Measurements from ENCODE around the gene CISTR. TPM values are rescaled to one million over a fixed set of nuclear protein-coding genes. Genes with fewer than 3 reads are reported as not detected.

CISTR gene
- total RNA-seq, 1 experiment from 2014 or later, result not detected

DNA sequence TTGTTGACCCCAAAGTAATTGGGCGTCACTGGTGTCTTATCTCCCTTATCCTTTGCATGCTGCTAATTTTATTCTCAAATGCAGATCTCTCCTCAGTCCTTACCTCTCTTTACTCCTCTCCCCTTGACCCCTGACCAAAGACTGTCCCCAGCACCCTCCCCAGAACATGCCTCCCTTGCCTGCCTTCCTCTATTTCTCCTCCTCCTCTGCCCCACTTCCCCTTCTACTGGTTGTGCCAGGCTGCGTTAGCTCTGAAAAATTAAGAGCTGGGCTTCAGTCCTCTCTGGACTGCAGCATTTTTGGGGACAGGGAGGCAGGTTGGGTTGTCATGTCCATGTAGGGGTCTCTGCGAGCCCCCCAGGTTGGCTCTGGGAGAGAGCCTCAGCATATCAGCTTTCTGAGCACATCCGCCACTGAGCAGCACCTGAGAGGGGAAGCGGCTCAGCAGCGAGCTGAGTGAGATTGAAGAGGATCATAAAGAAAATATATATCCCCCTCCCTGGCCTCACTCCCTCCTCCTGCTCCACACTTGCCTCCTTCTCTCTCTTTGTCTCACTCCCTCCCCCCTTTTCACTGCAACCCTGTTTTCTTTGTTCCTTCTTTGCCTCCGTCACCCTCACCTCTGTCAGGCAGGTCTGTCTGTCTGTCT, 6.4 kb upstream of the CISTR start:
- H3K27me3 Mint-ChIP-seq (ENCODE audit: insufficient read depth, unreplicated experiment), result peaks cover 26% of the 10 kb centered on the region

DNA sequence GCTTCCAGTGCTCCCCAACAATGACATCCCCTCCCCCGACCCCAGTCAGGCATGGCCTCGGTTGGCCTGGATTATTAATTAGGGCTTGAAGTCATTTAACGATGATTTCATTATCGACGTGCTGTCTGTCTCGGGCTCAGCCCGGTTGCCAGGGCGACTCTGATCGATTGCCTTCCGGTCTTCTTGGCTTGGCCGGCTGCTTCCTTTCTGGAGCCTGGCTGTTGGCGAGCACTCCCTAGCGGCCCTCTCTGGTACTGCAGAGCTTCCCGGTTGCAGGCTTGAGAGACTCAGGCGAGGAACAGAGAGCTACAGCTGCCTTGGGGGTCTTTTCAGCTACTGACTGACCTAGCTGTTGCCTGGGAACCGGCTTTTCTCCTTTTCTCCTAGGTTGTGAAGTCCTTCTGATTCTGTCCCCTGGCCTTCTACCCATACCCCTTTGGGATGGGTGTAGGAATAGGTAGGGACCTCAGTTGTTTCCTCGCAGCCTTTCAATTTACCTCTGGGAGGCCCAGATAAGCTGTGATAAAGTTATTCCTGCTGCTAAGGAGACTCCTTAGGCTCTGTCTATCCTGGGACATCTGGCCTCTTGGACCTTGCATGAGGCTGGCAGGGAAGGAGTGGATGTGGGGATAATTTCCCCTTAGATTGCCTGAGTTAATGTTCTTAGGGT, 5.5 kb upstream of the CISTR start:
- H3K27ac Mint-ChIP-seq (ENCODE audit: low read depth, unreplicated experiment), result no peak overlapping the region
- no peak overlapping the region for H3K4me3 Mint-ChIP-seq (ENCODE audit: unreplicated experiment)
- BruUV-seq (replicated peaks), result no TSS peak
- no peaks in the 10 kb centered on the region for H3K36me3 Mint-ChIP-seq (ENCODE audit: insufficient read depth, unreplicated experiment)
- intact Hi-C loops (cut with micrococcal nuclease), result no loop called here
- peak; percentile 71 for DNase-seq (ENCODE audit: unreplicated experiment)
- ChIA-PET POLR2A (interaction anchor here (1.3 to 1.7 kb wide), 2 partner anchors 12 to 243 kb away, joined by 3 to 5 read pairs; partner anchors contain the start of gene HOXC9), CTCF (interaction anchor here (0.6 to 6.7 kb wide), 17 partner anchors 8 to 444 kb away, joined by 3 to 96 read pairs (median 4); partner anchors contain the start of genes HOXC10 and HOXC11)
- H3K9me3 Mint-ChIP-seq (ENCODE audit: unreplicated experiment), result no peaks in the 10 kb centered on the region
- H3K4me1 Mint-ChIP-seq (ENCODE audit: insufficient read depth, unreplicated experiment), result peaks cover 7% of the 10 kb centered on the region
- H3K27me3 Mint-ChIP-seq (ENCODE audit: insufficient read depth, unreplicated experiment), result peaks cover 26% of the 10 kb centered on the region
- TF ChIP-seq, protein P1, sequence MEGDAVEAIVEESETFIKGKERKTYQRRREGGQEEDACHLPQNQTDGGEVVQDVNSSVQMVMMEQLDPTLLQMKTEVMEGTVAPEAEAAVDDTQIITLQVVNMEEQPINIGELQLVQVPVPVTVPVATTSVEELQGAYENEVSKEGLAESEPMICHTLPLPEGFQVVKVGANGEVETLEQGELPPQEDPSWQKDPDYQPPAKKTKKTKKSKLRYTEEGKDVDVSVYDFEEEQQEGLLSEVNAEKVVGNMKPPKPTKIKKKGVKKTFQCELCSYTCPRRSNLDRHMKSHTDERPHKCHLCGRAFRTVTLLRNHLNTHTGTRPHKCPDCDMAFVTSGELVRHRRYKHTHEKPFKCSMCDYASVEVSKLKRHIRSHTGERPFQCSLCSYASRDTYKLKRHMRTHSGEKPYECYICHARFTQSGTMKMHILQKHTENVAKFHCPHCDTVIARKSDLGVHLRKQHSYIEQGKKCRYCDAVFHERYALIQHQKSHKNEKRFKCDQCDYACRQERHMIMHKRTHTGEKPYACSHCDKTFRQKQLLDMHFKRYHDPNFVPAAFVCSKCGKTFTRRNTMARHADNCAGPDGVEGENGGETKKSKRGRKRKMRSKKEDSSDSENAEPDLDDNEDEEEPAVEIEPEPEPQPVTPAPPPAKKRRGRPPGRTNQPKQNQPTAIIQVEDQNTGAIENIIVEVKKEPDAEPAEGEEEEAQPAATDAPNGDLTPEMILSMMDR (IDR thresholded peaks at IDR 0.05; ENCODE audit: unreplicated experiment), result peak; percentile 83

More for the DNA sequence above, 6.4 kb upstream of the CISTR start:
- no peaks in the 10 kb centered on the region for H3K9me3 Mint-ChIP-seq (ENCODE audit: unreplicated experiment)
- DNase-seq (ENCODE audit: unreplicated experiment), result no peak
- intact Hi-C loops (cut with micrococcal nuclease), result no loop called here
- CTCF ChIA-PET, result interaction anchor here (0.6 to 6.7 kb wide), 10 partner anchors 7 to 215 kb away, joined by 3 to 96 read pairs (median 4); partner anchors contain the start of gene HOXC11
- TF ChIP-seq, protein P1 (IDR thresholded peaks at IDR 0.05; ENCODE audit: unreplicated experiment), result no peak
- POLR2A ChIA-PET, result interaction anchor here (1.3 to 1.7 kb wide), 2 partner anchors 11 to 242 kb away, joined by 3 to 5 read pairs; partner anchors contain the start of gene HOXC9
- BruUV-seq (replicated peaks), result no TSS peak
- no peaks in the 10 kb centered on the region for H3K36me3 Mint-ChIP-seq (ENCODE audit: insufficient read depth, unreplicated experiment)
- H3K4me3 Mint-ChIP-seq (ENCODE audit: unreplicated experiment), result no peak overlapping the region
- peaks cover 7% of the 10 kb centered on the region for H3K4me1 Mint-ChIP-seq (ENCODE audit: insufficient read depth, unreplicated experiment)
- no peak overlapping the region for H3K27ac Mint-ChIP-seq (ENCODE audit: low read depth, unreplicated experiment)

DNA sequence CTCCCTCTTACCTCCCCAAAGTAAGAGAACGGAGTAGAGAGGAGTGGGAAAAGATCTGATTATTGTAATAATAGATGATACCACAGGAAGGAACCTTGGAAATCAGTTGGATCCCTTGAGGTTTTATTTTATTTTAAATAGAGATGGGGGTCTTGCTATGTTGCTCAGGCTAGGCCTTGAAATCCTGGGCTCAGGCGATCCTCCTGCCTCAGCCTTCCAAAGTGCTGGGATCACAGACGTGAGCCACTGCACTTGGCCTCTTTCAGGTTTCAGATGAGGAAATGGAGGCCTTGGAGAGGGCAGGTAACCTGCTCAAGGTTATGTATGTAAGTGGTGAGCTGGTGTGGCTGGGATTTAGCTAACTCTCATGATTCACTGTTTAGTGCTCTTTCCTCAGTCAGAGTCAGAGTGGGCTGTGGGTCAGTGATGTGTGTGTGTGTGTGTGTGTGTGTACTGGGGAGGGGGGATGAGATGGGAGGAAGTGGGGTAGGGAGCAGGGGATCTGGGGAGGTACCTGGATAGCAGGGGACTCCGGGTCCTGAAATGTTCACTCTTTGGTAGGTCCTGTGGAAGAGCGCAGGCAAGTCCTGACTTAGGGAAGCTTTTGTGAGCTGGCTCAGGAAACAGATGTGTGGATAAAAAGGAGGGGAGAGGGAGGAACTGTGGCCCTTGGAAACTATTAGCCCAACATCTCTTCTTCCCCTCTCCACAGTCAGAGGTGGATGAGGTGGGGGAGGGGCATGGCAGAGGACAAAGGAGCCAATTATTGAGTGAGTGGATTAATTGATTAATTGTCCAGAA, 4.7 kb upstream of the CISTR start:
- CTCF ChIA-PET, result interaction anchor here (0.6 to 6.7 kb wide), 16 partner anchors 9 to 655 kb away, joined by 3 to 96 read pairs (median 4); partner anchors contain the start of gene HOXC10
- Mint-ChIP-seq H3K36me3 (ENCODE audit: insufficient read depth, unreplicated experiment) (no peaks in the 10 kb centered on the region), H3K4me1 (ENCODE audit: insufficient read depth, unreplicated experiment) (peaks cover 6% of the 10 kb centered on the region), H3K4me3 (ENCODE audit: unreplicated experiment) (no peak overlapping the region), H3K9me3 (ENCODE audit: unreplicated experiment) (no peaks in the 10 kb centered on the region), H3K27me3 (ENCODE audit: insufficient read depth, unreplicated experiment) (peaks cover 26% of the 10 kb centered on the region), H3K27ac (ENCODE audit: low read depth, unreplicated experiment) (no peak overlapping the region)
- intact Hi-C loops (cut with micrococcal nuclease), result no loop called here
- POLR2A ChIA-PET, result interaction anchor here (1.2 to 1.7 kb wide), 3 partner anchors 12 to 243 kb away, joined by 3 to 5 read pairs (median 3); partner anchors contain the start of genes CALCOCO1 and HOXC9
- BruUV-seq (replicated peaks), result no TSS peak
- TF ChIP-seq, protein P1 (IDR thresholded peaks at IDR 0.05; ENCODE audit: unreplicated experiment), result no peak
- no peak for DNase-seq (ENCODE audit: unreplicated experiment)

All from MCF 10A (cell line).